A549 (cell line): Measurements from ENCODE around the gene KPNA6. TPM values are rescaled to one million over a fixed set of nuclear protein-coding genes. Genes with fewer than 3 reads are reported as not detected.

ENCODE experiments used
- ATAC-seq, 2 experiments: fragments of 200-7000 bp in 1 of 2; fragments of >200 bp in 1 of 2; cut with Nextera tagmentation in 1 of 2; cut with Tn5 transposase in 1 of 2; 3 replicates each; pipeline versions ENCODE4 v1.8.0 to v1.9.1; 2018 to 2020; ENCODE audit warnings: mild to moderate bottlenecking in 1 of 2, moderate library complexity in 1 of 2
- CTCF ChIA-PET: fragments of 300-600 bp; sonication (Branson Sonifier 250); formaldehyde crosslinking; extraction: SDS; loops from one replicate; lab custom pipeline; 2021; ENCODE audit warnings: antibody characterized with exemption, inconsistent platforms; lab: Yijun Ruan, JAX
- POLR2A ChIA-PET: fragments of 350-600 bp; formaldehyde crosslinking; extraction: SDS; loops from one replicate; lab custom pipeline; 2021; ENCODE audit warnings: antibody characterized with exemption, inconsistent platforms; lab: Yijun Ruan, JAX
- DNase-seq, 2 experiments: peaks; one replicate each; pipeline versions ENCODE4 v3.0.0 to v3.0.0-alpha.2; 2011 to 2016; ENCODE audit warnings: low read depth in 1 of 2, low spot score in 1 of 2
- FAIRE-seq: peaks from 2 replicates; lab custom pipeline; 2011; peaks lifted over from hg19 to GRCh38; lab: Jason Lieb, UNC
- H3K27ac ChIP-seq, 2 experiments: fragments of >200 bp; sonication (Bioruptor Twin); formaldehyde crosslinking; 3 replicates each; pipeline ENCODE4 v1.5.1; 2016 to 2017
- H3K4me1 ChIP-seq: fragments of >200 bp; sonication (Bioruptor Twin); formaldehyde crosslinking; 3 replicates; pipeline ENCODE4 v1.6.1; 2016
- H3K4me2 ChIP-seq: fragments of >200 bp; sonication (Bioruptor Twin); formaldehyde crosslinking; 3 replicates; pipeline ENCODE4 v1.6.1; 2016
- H3K4me3 ChIP-seq: fragments of >200 bp; sonication (Bioruptor Twin); formaldehyde crosslinking; 3 replicates; pipeline ENCODE4 v1.5.1; 2016
- H3K9me3 ChIP-seq: fragments of >200 bp; sonication (Bioruptor Twin); formaldehyde crosslinking; 3 replicates; pipeline ENCODE4 v1.6.1; 2016
- BHLHE40 ChIP-seq: IDR thresholded peaks from 2 replicates; pipeline ENCODE4 v1.6.1; 2012; ENCODE audit warnings: low read depth, low read length, inconsistent platforms
- CEBPB ChIP-seq, 2 experiments: fragments of >200 bp in 1 of 2; sonication (Bioruptor Twin) in 1 of 2; formaldehyde crosslinking in 1 of 2; IDR thresholded peaks; 2 replicates each; pipeline ENCODE4 v1.6.1; 2012 to 2016
- ESRRA ChIP-seq: fragments of 150-350 bp; IDR thresholded peaks from 2 replicates; pipeline ENCODE4 v1.6.1; 2014; ENCODE audit warnings: mild to moderate bottlenecking, low read length, borderline replicate concordance
- FOXS1 ChIP-seq: fragments of 250-450 bp; sonication (Bioruptor Pico); IDR thresholded peaks from 2 replicates; pipeline ENCODE4 v1.5.0; 2020; ENCODE audit warnings: mild to moderate bottlenecking, moderate library complexity
- GATA3 ChIP-seq: IDR thresholded peaks from 2 replicates; pipeline ENCODE4 v1.6.1; 2012; ENCODE audit warnings: borderline replicate concordance
- HDAC2 ChIP-seq: fragments of 200-600 bp; sonication (generic); IDR thresholded peaks from 2 replicates; pipeline ENCODE4 v1.6.1; 2016
- HEYL ChIP-seq: fragments of 250-450 bp; sonication (Bioruptor Pico); IDR thresholded peaks from 2 replicates; pipeline ENCODE4 v1.8.0; 2021; ENCODE audit warnings: mild to moderate bottlenecking, moderate library complexity
- HOXA7 ChIP-seq: fragments of 250-450 bp; sonication (Bioruptor Pico); IDR thresholded peaks from 2 replicates; pipeline ENCODE4 v1.5.0; 2020; ENCODE audit warnings: mild to moderate bottlenecking, moderate library complexity
- HOXB13 ChIP-seq: fragments of 250-450 bp; sonication (Bioruptor Pico); IDR thresholded peaks from 2 replicates; pipeline ENCODE4 v1.5.0; 2020; ENCODE audit warnings: low read depth, mild to moderate bottlenecking, moderate library complexity
- HOXB5 ChIP-seq: fragments of 250-450 bp; sonication (Bioruptor Pico); IDR thresholded peaks from 2 replicates; pipeline ENCODE4 v1.5.0; 2020; ENCODE audit warnings: mild to moderate bottlenecking, moderate library complexity
- JUN ChIP-seq, 2 experiments: fragments of >200 bp; sonication (Bioruptor Twin); formaldehyde crosslinking; IDR thresholded peaks; 2 replicates in 1 of 2; 3 replicates in 1 of 2; pipeline ENCODE4 v1.6.1; 2016 to 2017
- JUNB ChIP-seq: fragments of >200 bp; sonication (Bioruptor Twin); formaldehyde crosslinking; IDR thresholded peaks from 2 replicates; pipeline ENCODE4 v1.6.1; 2016
- KDM1A ChIP-seq: fragments of 200-600 bp; sonication (generic); IDR thresholded peaks from 2 replicates; pipeline ENCODE4 v1.6.1; 2016; ENCODE audit warnings: low read depth, mild to moderate bottlenecking
- KDM5A ChIP-seq: fragments of 200-600 bp; sonication (generic); IDR thresholded peaks from 2 replicates; pipeline ENCODE4 v1.6.1; 2016; ENCODE audit warnings: antibody characterized with exemption, mild to moderate bottlenecking
- MYC ChIP-seq: IDR thresholded peaks from 2 replicates; pipeline ENCODE4 v1.6.1; 2012; ENCODE audit warnings: mild to moderate bottlenecking, inconsistent platforms, low read length, improper control_type of control experiment, borderline replicate concordance
- PHF8 ChIP-seq: fragments of 200-600 bp; sonication (generic); IDR thresholded peaks from 2 replicates; pipeline ENCODE4 v1.6.1; 2016; ENCODE audit warnings: low read depth, mild to moderate bottlenecking, antibody characterized with exemption, moderate library complexity, borderline replicate concordance
- POLR2A ChIP-seq: IDR thresholded peaks from 2 replicates; pipeline ENCODE4 v1.6.1; 2012; ENCODE audit warnings: mild to moderate bottlenecking, low read length
- POLR2AphosphoS2 ChIP-seq: conservative IDR thresholded peaks from 2 replicates; pipeline ENCODE4 v1.6.1; 2012; ENCODE audit warnings: low read length, improper control_type of control experiment, inconsistent platforms
- RCOR1 ChIP-seq: fragments of 150-350 bp; IDR thresholded peaks from 2 replicates; pipeline ENCODE4 v1.6.1; 2014; ENCODE audit warnings: antibody characterized with exemption, low read length, low read depth
- TP53 ChIP-seq: fragments of 250-450 bp; sonication (Bioruptor Pico); IDR thresholded peaks from 2 replicates; pipeline ENCODE4 v1.5.0; 2021; ENCODE audit warnings: mild to moderate bottlenecking, moderate library complexity
- ZC3H11A ChIP-seq: fragments of 450-650 bp; IDR thresholded peaks from 2 replicates; pipeline ENCODE4 v1.6.1; 2014; ENCODE audit warnings: antibody characterized with exemption, mild to moderate bottlenecking
- ZFP36 ChIP-seq: fragments of 450-650 bp; IDR thresholded peaks from 2 replicates; pipeline ENCODE4 v1.6.1; 2014; ENCODE audit warnings: borderline replicate concordance; ENCODE audit not compliant: partially characterized antibody
- WGBS: methylation state at CpG from one replicate; pipeline ENCODE4 v1.1.6; 2017; ENCODE audit errors: missing lambda C conversion rate; 5-methylcytosine and 5-hydroxymethylcytosine counted together
- polyA plus RNA-seq, 4 experiments: library from polyadenylated mRNA; depleted of rRNA in 3 of 4; stranded (reverse); fragments of >200 nt; fragmentation: RNase III in 1 of 4; extraction: RNeasy Plus Mini Kit Qiagen cat#74134 plus additional on column Dnase treatment in 1 of 4; gene quantifications; 2 replicates in 3 of 4; 3 replicates in 1 of 4; pipeline ENCODE4 v1.2.3, GENCODE V29; 2011 to 2017
- TF ChIP-seq, protein P1 (sequence below): fragments of 200-600 bp; sonication (generic); IDR thresholded peaks from 2 replicates; pipeline ENCODE4 v1.6.1; 2016; ENCODE audit warnings: antibody characterized with exemption, mild to moderate bottlenecking, moderate library complexity
- TF ChIP-seq, protein P2 (sequence below): fragments of >200 bp; sonication (Bioruptor Twin); formaldehyde crosslinking; IDR thresholded peaks from 3 replicates; pipeline ENCODE4 v1.5.1; 2016
- TF ChIP-seq, protein P3 (sequence below): fragments of >200 bp; sonication (Bioruptor Twin); formaldehyde crosslinking; IDR thresholded peaks from 2 replicates; pipeline ENCODE4 v1.6.1; 2016
- TF ChIP-seq, protein P4 (sequence below): fragments of 450-650 bp; IDR thresholded peaks from 2 replicates; pipeline ENCODE4 v1.6.1; 2014; ENCODE audit warnings: antibody characterized with exemption
- TF ChIP-seq, protein P5 (sequence below): IDR thresholded peaks from 2 replicates; pipeline ENCODE4 v1.6.1; 2012

Gene KPNA6
- polyA plus RNA-seq, 2 of the 4 experiments (the other 2 are of a cell fraction) = 15.9 to 24.3 TPM

DNA sequence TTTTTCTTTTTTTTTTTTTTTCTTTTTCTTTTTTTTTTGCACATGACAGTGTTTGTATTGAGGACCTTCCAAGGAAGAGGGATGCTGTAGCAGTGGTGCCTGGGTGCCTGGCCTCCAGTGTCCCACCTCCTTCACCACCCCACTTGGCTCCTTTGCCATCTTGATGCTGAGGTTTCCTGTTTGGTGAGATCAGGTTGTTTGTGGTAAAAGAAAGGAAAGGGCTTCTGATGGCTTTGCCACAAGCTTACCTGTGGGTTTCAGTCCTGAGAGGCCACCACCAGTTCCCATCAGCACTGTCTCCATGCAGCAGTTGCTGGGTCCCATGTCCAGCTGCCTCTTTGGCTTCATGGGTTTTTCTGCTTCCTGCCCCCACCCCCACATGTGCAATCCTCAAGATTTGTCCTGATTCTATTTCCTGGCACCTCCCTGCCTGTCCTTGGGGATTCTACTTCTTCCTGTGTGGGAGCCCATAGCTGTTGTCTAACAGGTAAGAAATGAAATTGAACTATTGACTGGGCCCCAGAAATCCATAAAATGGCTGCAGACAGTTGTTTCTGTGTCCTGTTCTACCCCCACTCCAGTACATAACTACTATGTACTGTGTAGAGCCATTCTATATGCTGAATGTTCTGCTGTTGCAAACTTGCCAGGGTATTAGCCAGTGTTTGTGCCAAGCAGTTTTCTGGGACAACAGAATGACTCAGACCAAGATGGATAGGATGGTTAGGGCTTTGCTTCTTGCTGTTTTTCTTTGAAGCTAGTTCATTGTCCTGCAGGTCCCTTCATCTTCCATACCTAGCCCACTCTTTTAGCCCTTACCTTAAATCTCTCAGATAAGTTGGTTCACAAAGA lies 88.3 kb downstream of the KPNA6 start:
- CTCF ChIA-PET = no interaction called here
- TF ChIP-seq POLR2AphosphoS2 = no peak; the same call in 1 of the 2 replicates
- TF ChIP-seq JUNB = no peak
- no peak for TF ChIP-seq HDAC2
- TF ChIP-seq POLR2A = no peak
- no peak for TF ChIP-seq HOXA7 (CRISPR knock-in tag)
- no peak for TF ChIP-seq JUN (IDR thresholded peaks at IDR 0.05)
- TF ChIP-seq HEYL = no peak
- TF ChIP-seq PHF8 = no peak
- no peak for TF ChIP-seq ESRRA
- no peak for TF ChIP-seq BHLHE40
- no peak for TF ChIP-seq KDM1A
- TF ChIP-seq, protein P1, sequence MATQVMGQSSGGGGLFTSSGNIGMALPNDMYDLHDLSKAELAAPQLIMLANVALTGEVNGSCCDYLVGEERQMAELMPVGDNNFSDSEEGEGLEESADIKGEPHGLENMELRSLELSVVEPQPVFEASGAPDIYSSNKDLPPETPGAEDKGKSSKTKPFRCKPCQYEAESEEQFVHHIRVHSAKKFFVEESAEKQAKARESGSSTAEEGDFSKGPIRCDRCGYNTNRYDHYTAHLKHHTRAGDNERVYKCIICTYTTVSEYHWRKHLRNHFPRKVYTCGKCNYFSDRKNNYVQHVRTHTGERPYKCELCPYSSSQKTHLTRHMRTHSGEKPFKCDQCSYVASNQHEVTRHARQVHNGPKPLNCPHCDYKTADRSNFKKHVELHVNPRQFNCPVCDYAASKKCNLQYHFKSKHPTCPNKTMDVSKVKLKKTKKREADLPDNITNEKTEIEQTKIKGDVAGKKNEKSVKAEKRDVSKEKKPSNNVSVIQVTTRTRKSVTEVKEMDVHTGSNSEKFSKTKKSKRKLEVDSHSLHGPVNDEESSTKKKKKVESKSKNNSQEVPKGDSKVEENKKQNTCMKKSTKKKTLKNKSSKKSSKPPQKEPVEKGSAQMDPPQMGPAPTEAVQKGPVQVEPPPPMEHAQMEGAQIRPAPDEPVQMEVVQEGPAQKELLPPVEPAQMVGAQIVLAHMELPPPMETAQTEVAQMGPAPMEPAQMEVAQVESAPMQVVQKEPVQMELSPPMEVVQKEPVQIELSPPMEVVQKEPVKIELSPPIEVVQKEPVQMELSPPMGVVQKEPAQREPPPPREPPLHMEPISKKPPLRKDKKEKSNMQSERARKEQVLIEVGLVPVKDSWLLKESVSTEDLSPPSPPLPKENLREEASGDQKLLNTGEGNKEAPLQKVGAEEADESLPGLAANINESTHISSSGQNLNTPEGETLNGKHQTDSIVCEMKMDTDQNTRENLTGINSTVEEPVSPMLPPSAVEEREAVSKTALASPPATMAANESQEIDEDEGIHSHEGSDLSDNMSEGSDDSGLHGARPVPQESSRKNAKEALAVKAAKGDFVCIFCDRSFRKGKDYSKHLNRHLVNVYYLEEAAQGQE = no peak
- TF ChIP-seq GATA3 = no peak
- TF ChIP-seq, protein P2, sequence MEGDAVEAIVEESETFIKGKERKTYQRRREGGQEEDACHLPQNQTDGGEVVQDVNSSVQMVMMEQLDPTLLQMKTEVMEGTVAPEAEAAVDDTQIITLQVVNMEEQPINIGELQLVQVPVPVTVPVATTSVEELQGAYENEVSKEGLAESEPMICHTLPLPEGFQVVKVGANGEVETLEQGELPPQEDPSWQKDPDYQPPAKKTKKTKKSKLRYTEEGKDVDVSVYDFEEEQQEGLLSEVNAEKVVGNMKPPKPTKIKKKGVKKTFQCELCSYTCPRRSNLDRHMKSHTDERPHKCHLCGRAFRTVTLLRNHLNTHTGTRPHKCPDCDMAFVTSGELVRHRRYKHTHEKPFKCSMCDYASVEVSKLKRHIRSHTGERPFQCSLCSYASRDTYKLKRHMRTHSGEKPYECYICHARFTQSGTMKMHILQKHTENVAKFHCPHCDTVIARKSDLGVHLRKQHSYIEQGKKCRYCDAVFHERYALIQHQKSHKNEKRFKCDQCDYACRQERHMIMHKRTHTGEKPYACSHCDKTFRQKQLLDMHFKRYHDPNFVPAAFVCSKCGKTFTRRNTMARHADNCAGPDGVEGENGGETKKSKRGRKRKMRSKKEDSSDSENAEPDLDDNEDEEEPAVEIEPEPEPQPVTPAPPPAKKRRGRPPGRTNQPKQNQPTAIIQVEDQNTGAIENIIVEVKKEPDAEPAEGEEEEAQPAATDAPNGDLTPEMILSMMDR = no peak
- TF ChIP-seq, protein P3, sequence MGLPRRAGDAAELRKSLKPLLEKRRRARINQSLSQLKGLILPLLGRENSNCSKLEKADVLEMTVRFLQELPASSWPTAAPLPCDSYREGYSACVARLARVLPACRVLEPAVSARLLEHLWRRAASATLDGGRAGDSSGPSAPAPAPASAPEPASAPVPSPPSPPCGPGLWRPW = no peak
- TF ChIP-seq, protein P4, sequence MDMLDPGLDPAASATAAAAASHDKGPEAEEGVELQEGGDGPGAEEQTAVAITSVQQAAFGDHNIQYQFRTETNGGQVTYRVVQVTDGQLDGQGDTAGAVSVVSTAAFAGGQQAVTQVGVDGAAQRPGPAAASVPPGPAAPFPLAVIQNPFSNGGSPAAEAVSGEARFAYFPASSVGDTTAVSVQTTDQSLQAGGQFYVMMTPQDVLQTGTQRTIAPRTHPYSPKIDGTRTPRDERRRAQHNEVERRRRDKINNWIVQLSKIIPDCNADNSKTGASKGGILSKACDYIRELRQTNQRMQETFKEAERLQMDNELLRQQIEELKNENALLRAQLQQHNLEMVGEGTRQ = no peak
- TF ChIP-seq RCOR1 = no peak
- no peak for ATAC-seq
- H3K4me3 ChIP-seq = no peak overlapping the region
- FAIRE-seq = no peak
- 0 out of 3 replicates have a peak, but pooled peaks cover 5% of the 10 kb centered on the region for H3K4me1 ChIP-seq
- H3K4me2 ChIP-seq = no peak overlapping the region
- POLR2A ChIA-PET = interaction anchor here (1.5 kb wide), 1 partner anchor 20 kb away, joined by 5 read pairs; no protein-coding TSS in a partner anchor
- no peak for DNase-seq
- no peaks in the 10 kb centered on the region for H3K9me3 ChIP-seq
- no peak overlapping the region for H3K27ac ChIP-seq

DNA sequence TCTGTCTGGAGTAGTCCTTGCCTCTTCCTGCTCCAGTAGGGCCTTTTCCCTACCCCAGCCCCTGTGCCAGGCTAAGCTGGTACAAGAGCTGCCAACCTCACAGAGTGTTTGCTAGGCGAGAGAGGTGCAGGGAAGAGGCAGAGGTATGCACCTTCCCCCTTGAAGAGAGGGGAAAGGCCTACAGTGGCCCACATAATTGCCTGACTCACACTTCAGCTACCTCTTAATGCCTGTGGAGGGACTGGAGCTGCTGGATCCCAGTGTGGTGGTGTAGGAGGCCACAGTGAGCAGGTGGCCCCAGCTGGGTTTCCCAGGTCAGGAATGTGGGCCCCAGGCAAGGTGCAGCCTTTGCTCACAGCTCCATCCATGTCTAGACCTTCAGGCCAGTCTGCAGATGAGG lies 89.2 kb downstream of the KPNA6 start:
- POLR2A ChIA-PET = interaction anchor here (0.8 to 1.5 kb wide), 2 partner anchors 17 to 19 kb away, joined by 4 to 5 read pairs; partner anchors contain the start of gene TXLNA
- Histone ChIP-seq H3K4me1 (0 out of 3 replicates have a peak, but pooled peaks cover 5% of the 10 kb centered on the region), H3K4me3 (no peak overlapping the region), H3K9me3 (no peaks in the 10 kb centered on the region), H3K27ac (no peak overlapping the region), H3K4me2 (no peak overlapping the region)
- no peak for DNase-seq
- ATAC-seq = no peak
- 90% methylated on average over 1 of the region's 1 CpG for WGBS
- CTCF ChIA-PET = interaction anchor here (0.7 kb wide), 1 partner anchor 18 kb away, joined by 3 read pairs; no protein-coding TSS in a partner anchor
- no peak for TF ChIP-seq KDM1A
- no peak for TF ChIP-seq ZC3H11A
- no peak for TF ChIP-seq KDM5A
- TF ChIP-seq HEYL = no peak
- no peak for TF ChIP-seq ZFP36
- TF ChIP-seq, protein P5, sequence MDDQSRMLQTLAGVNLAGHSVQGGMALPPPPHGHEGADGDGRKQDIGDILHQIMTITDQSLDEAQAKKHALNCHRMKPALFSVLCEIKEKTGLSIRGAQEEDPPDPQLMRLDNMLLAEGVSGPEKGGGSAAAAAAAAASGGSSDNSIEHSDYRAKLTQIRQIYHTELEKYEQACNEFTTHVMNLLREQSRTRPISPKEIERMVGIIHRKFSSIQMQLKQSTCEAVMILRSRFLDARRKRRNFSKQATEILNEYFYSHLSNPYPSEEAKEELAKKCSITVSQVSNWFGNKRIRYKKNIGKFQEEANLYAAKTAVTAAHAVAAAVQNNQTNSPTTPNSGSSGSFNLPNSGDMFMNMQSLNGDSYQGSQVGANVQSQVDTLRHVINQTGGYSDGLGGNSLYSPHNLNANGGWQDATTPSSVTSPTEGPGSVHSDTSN = no peak
- no peak for TF ChIP-seq TP53
- no peak for TF ChIP-seq MYC
- no peak for TF ChIP-seq HOXB5
- no peak for TF ChIP-seq HOXB13 (CRISPR knock-in tag)
- no peak for TF ChIP-seq BHLHE40
- no peak for TF ChIP-seq FOXS1 (CRISPR knock-in tag)
- TF ChIP-seq, protein P4 = no peak
- no peak for TF ChIP-seq CEBPB (IDR thresholded peaks at IDR 0.05)
- FAIRE-seq = no peak
